DOHH2 (cell line): ENCODE measurements around the gene ZNRF1.

Experiments
- CTCF ChIP-seq: fragments of 200-600 bp; sonication (generic); IDR thresholded peaks from one replicate; pipeline ENCODE4 v1.5.1; 2014; ENCODE audit warnings: antibody characterized with exemption, mild to moderate bottlenecking, low read depth, low read length; ENCODE audit not compliant: poor library complexity, severe bottlenecking
- EZH2phosphoT487 ChIP-seq: fragments of 200-600 bp; sonication (generic); IDR thresholded peaks from 2 replicates; pipeline ENCODE4 v1.6.1; 2017; ENCODE audit warnings: borderline replicate concordance, mild to moderate bottlenecking, antibody characterized with exemption, low read length, moderate library complexity, mixed read lengths

GRCh38 chr16:75024182-75024581 lies 25.4 kb downstream of the ZNRF1 start:
- TF ChIP-seq CTCF, result no peak
- no peak for TF ChIP-seq EZH2phosphoT487
